K562 (cell line): ENCODE results near the gene PPY. TPM values are rescaled to one million over a fixed set of nuclear protein-coding genes. Genes with fewer than 3 reads are reported as not detected.

ENCODE experiments used
- BHLHE40 ChIP-seq: IDR thresholded peaks from 2 replicates; pipeline ENCODE4 v1.6.1; 2011; ENCODE audit warnings: low read length, improper control_type of control experiment
- CREB1 ChIP-seq, 2 experiments: sonication (generic) in 1 of 2; formaldehyde crosslinking in 1 of 2; IDR thresholded peaks; 2 replicates each; pipeline versions ENCODE4 v1.6.1 to v1.8.0; 2012 to 2022; ENCODE audit warnings: inconsistent platforms in 1 of 2, mild to moderate bottlenecking in 1 of 2, missing genetic modification reagents in 1 of 2, moderate library complexity in 1 of 2
- FIP1L1 ChIP-seq: fragments of 200-400 bp; formaldehyde crosslinking; IDR thresholded peaks from 2 replicates; pipeline ENCODE4 v1.6.1; 2018; ENCODE audit warnings: mild to moderate bottlenecking, low read depth, low read length; ENCODE audit not compliant: poor library complexity, severe bottlenecking
- HNRNPUL1 ChIP-seq: fragments of 200-400 bp; formaldehyde crosslinking; IDR thresholded peaks from 2 replicates; pipeline ENCODE4 v1.6.1; 2017; ENCODE audit warnings: low read length
- MEIS2 ChIP-seq: fragments of 450-650 bp; IDR thresholded peaks from 2 replicates; pipeline ENCODE4 v1.6.1; 2014; ENCODE audit warnings: mild to moderate bottlenecking; ENCODE audit not compliant: partially characterized antibody
- PHF8 ChIP-seq: fragments of 200-600 bp; sonication (generic); IDR thresholded peaks from 2 replicates; pipeline ENCODE4 v1.6.1; 2012; ENCODE audit warnings: mixed run types, mild to moderate bottlenecking, inconsistent platforms, low read length, moderate library complexity, borderline replicate concordance
- POLR2H ChIP-seq: IDR thresholded peaks from 2 replicates; pipeline ENCODE4 v1.6.1; 2016; ENCODE audit warnings: missing genetic modification characterization, low read depth, mild to moderate bottlenecking, control low read depth, missing compliant biosample characterization, moderate library complexity
- RBBP5 ChIP-seq: fragments of 200-600 bp; sonication (generic); IDR thresholded peaks from 2 replicates; pipeline ENCODE4 v1.6.1; 2012; ENCODE audit warnings: borderline replicate concordance, mild to moderate bottlenecking, low read length, control low read depth, inconsistent platforms; ENCODE audit not compliant: insufficient read depth, poor library complexity, severe bottlenecking
- RBFOX2 ChIP-seq: fragments of 200-400 bp; formaldehyde crosslinking; IDR thresholded peaks from 2 replicates; pipeline ENCODE4 v1.6.1; 2017; ENCODE audit warnings: low read depth, mild to moderate bottlenecking, low read length, moderate library complexity
- RCOR1 ChIP-seq, 2 experiments: IDR thresholded peaks; 2 replicates each; pipeline ENCODE4 v1.6.1; 2012; ENCODE audit warnings: low read depth in 2 of 2, low read length in 2 of 2, borderline replicate concordance in 1 of 2, improper control_type of control experiment in 1 of 2
- TEAD4 ChIP-seq, 2 experiments: sonication (generic) in 1 of 2; formaldehyde crosslinking in 1 of 2; IDR thresholded peaks; 2 replicates each; pipeline versions ENCODE4 v1.6.1 to v1.8.0; 2012 to 2022; ENCODE audit warnings: borderline replicate concordance in 1 of 2, inconsistent platforms in 1 of 2, low read length in 1 of 2, mild to moderate bottlenecking in 1 of 2, missing genetic modification reagents in 1 of 2
- ZBTB12 ChIP-seq: fragments of 250-450 bp; sonication (Bioruptor Pico); IDR thresholded peaks from 2 replicates; pipeline ENCODE4 v1.4.0; 2020
- ZBTB26 ChIP-seq: fragments of 450-650 bp; formaldehyde crosslinking; IDR thresholded peaks from 2 replicates; pipeline ENCODE4 v1.4.0; 2022; ENCODE audit warnings: missing genetic modification characterization
- ZNF75A ChIP-seq: fragments of 450-650 bp; formaldehyde crosslinking; IDR thresholded peaks from 2 replicates; pipeline ENCODE4 v1.4.0; 2020; ENCODE audit warnings: mild to moderate bottlenecking
- polyA plus RNA-seq, 8 experiments: library from polyadenylated mRNA; depleted of rRNA in 4 of 8; stranded (reverse) in 5 of 8; unstranded in 3 of 8; fragments of >200 nt; fragmentation: Nextera tagmentation in 2 of 8; fragmentation: Illumina TruSeq in 1 of 8; extraction: Ambion mirVana in 2 of 8; extraction: Trizol in 1 of 8; gene quantifications; 2 replicates each; pipeline versions ENCODE4 v1.2.1 to v1.2.3, GENCODE V29; 2011 to 2014; ENCODE audit warnings: inconsistent platforms in 1 of 8, missing spikeins in 1 of 8
- total RNA-seq, 7 experiments: library from RNA; depleted of rRNA in 6 of 7; stranded (reverse); fragments of >200 nt in 6 of 7; fragmentation: Illumina TruSeq in 2 of 7; extraction: Trizol in 2 of 7; gene quantifications; 2 replicates each; pipeline versions ENCODE4 v1.2.1 to v1.2.3, GENCODE V29; 2011 to 2021; ENCODE audit warnings: low replicate concordance in 1 of 7
- TF ChIP-seq, protein P1 (sequence below): fragments of 250-450 bp; sonication (Bioruptor Pico); IDR thresholded peaks from 2 replicates; pipeline ENCODE4 v1.5.0; 2021; ENCODE audit warnings: mild to moderate bottlenecking, borderline replicate concordance
- TF ChIP-seq, protein P2 (sequence below), 3 experiments: fragments of 200-800 bp in 1 of 3; fragments of 250-450 bp in 1 of 3; fragments of 450-650 bp in 1 of 3; sonication (Bioruptor Pico) in 1 of 3; sonication (Bioruptor generic) in 1 of 3; formaldehyde crosslinking in 1 of 3; IDR thresholded peaks; 2 replicates each; pipeline versions ENCODE4 v1.6.1 to v1.8.0; 2016 to 2022; ENCODE audit warnings: mild to moderate bottlenecking in 2 of 3, missing genetic modification characterization in 2 of 3, missing compliant biosample characterization in 1 of 3, moderate library complexity in 1 of 3

The PPY gene
- total and polyA plus RNA-seq, 9 of the 15 experiments (the other 6 are each of a cell fraction or from before 2014, with no cell fraction given), result not detected

GRCh38 chr17:43983515-43984411, 41.5 kb upstream of the PPY start (continued):
- TF ChIP-seq POLR2H (tag) (no peak), RCOR1 (IDR thresholded peaks at IDR 0.05; ENCODE audit: borderline replicate concordance in 1 of 2, low read depth in 2 of 2, low read length in 2 of 2) (0 out of 4 replicates have a peak, but pooled peaks of 1 of the 2 experiments have one; percentile 19), ZBTB26 (CRISPR knock-in tag) (no peak), MEIS2 (no peak), HNRNPUL1 (no peak), BHLHE40 (no peak), PHF8 (peak; percentile 39; the same call in 1 of the 2 replicates), FIP1L1 (peak; percentile 64), CREB1 (IDR thresholded peaks at IDR 0.05) (peak; percentile 86; the same call in 1 of the 2 replicates), CREB1 (CRISPR knock-in tag; IDR thresholded peaks at IDR 0.05) (peak; percentile 82), RBBP5 (no peak), RBFOX2 (peak; percentile 81), ZBTB12 (CRISPR knock-in tag) (no peak), TEAD4 (IDR thresholded peaks at IDR 0.05; ENCODE audit: low read length) (peak; percentile 17; the same call in 1 of the 2 replicates), TEAD4 (CRISPR knock-in tag; IDR thresholded peaks at IDR 0.05; ENCODE audit: borderline replicate concordance) (no peak), ZNF75A (CRISPR knock-in tag) (no peak)
- TF ChIP-seq, protein P1, sequence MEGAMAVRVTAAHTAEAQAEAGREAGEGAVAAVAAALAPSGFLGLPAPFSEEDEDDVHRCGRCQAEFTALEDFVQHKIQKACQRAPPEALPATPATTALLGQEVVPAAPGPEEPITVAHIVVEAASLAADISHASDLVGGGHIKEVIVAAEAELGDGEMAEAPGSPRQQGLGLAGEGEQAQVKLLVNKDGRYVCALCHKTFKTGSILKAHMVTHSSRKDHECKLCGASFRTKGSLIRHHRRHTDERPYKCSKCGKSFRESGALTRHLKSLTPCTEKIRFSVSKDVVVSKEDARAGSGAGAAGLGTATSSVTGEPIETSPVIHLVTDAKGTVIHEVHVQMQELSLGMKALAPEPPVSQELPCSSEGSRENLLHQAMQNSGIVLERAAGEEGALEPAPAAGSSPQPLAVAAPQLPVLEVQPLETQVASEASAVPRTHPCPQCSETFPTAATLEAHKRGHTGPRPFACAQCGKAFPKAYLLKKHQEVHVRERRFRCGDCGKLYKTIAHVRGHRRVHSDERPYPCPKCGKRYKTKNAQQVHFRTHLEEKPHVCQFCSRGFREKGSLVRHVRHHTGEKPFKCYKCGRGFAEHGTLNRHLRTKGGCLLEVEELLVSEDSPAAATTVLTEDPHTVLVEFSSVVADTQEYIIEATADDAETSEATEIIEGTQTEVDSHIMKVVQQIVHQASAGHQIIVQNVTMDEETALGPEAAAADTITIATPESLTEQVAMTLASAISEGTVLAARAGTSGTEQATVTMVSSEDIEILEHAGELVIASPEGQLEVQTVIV (CRISPR knock-in tag), result no peak
- TF ChIP-seq, protein P2, sequence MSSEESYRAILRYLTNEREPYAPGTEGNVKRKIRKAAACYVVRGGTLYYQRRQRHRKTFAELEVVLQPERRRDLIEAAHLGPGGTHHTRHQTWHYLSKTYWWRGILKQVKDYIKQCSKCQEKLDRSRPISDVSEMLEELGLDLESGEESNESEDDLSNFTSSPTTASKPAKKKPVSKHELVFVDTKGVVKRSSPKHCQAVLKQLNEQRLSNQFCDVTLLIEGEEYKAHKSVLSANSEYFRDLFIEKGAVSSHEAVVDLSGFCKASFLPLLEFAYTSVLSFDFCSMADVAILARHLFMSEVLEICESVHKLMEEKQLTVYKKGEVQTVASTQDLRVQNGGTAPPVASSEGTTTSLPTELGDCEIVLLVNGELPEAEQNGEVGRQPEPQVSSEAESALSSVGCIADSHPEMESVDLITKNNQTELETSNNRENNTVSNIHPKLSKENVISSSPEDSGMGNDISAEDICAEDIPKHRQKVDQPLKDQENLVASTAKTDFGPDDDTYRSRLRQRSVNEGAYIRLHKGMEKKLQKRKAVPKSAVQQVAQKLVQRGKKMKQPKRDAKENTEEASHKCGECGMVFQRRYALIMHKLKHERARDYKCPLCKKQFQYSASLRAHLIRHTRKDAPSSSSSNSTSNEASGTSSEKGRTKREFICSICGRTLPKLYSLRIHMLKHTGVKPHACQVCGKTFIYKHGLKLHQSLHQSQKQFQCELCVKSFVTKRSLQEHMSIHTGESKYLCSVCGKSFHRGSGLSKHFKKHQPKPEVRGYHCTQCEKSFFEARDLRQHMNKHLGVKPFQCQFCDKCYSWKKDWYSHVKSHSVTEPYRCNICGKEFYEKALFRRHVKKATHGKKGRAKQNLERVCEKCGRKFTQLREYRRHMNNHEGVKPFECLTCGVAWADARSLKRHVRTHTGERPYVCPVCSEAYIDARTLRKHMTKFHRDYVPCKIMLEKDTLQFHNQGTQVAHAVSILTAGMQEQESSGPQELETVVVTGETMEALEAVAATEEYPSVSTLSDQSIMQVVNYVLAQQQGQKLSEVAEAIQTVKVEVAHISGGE (CRISPR knock-in tag; IDR thresholded peaks at IDR 0.05), result peak in 1 of 3 experiments; percentile 49; a peak in 1 of 6 replicates
